ENCODE measurements around the gene MAPK12. TPM values are rescaled to one million over a fixed set of nuclear protein-coding genes. Genes with fewer than 3 reads are reported as not detected.
A peak's percentile ranks its signal among the peaks of the same experiment; 100 is the strongest.

Gene MAPK12
- total and polyA plus RNA-seq, 2 of the 4 experiments (the other 2 are of a cell fraction): 41.0 to 56.3 TPM

GRCh38 chr22:50292643-50293440 is 31.4 kb upstream of the MAPK12 start:
- H2BK20ac ChIP-seq (ENCODE audit: low read depth, low read length): peak overlapping the region; percentile 47
- CTCF ChIA-PET: no interaction called here

More at GRCh38 chr22:50292643-50293440, 31.4 kb upstream of the MAPK12 start:
- Histone ChIP-seq H2BK15ac (ENCODE audit: low read depth, low read length) (peak overlapping the region; percentile 70; the same call in 1 of the 3 replicates), H3K27ac (ENCODE audit: insufficient read depth, low read length) (peak overlapping the region; percentile 100), H2AK9ac (replicated peaks; ENCODE audit: low read depth, low read length, poor library complexity) (peak overlapping the region; percentile 94), H3K4me2 (ENCODE audit: low read depth, low read length) (peak overlapping the region; percentile 74), H3K18ac (ENCODE audit: low read depth, low read length) (peak overlapping the region; percentile 76), H3K4me3 (ENCODE audit: insufficient read depth, low read depth, low read length) (peak overlapping the region; percentile 41), H3K56ac (ENCODE audit: extremely low read depth, insufficient read depth, low read length) (peak overlapping the region; percentile 93), H3K79me1 (ENCODE audit: low read depth in 1 of 2, low read length in 2 of 2) (peaks cover 8 to 69% of the 10 kb centered on the region in 2 experiments; a peak in 3 of 4 replicates), H4K20me1 (ENCODE audit: insufficient read depth, low read length) (peaks cover 90% of the 10 kb centered on the region), H3K9ac (ENCODE audit: low read depth, low read length) (peak overlapping the region; percentile 95), H2AK5ac (ENCODE audit: low read depth, low read length) (peak overlapping the region; percentile 74), H2AFZ (replicated peaks; ENCODE audit: low read length, poor library complexity) (peak overlapping the region; percentile 8), H3K23ac (ENCODE audit: low read depth, low read length) (peak overlapping the region; percentile 86), H3K27me3 (ENCODE audit: control insufficient read depth, insufficient read depth, low read length) (no peaks in the 10 kb centered on the region), H4K5ac (ENCODE audit: low read depth, low read length) (peak overlapping the region; percentile 82), H2BK120ac (ENCODE audit: low read depth, low read length) (peak overlapping the region; percentile 72), H4K8ac (ENCODE audit: low read depth in 2 of 2, low read length in 2 of 2) (peak overlapping the region; percentile 91), H3K9me1 (ENCODE audit: insufficient read depth, low read length) (peaks cover 3% of the 10 kb centered on the region), H3K4ac (ENCODE audit: low read depth, low read length) (peak overlapping the region; percentile 94), H4K91ac (ENCODE audit: insufficient read depth, low read depth, low read length) (peak overlapping the region; percentile 97), H3K36me3 (ENCODE audit: control insufficient read depth, insufficient read depth, low read length) (peaks cover 36% of the 10 kb centered on the region), H3K9me3 (ENCODE audit: control insufficient read depth, insufficient read depth, low read length) (no peaks in the 10 kb centered on the region), H3K4me1 (ENCODE audit: control insufficient read depth, insufficient read depth, low read length) (peaks cover 34% of the 10 kb centered on the region), H2BK5ac (ENCODE audit: low read depth, low read length, poor library complexity, severe bottlenecking) (peak overlapping the region; percentile 99), H3K14ac (replicated peaks; ENCODE audit: low read depth, low read length) (peak overlapping the region; percentile 91)
- TF ChIP-seq CTCF (conservative IDR thresholded peaks at IDR 0.05; ENCODE audit: low read depth, low read length) (0 out of 2 replicates have a peak, but pooled peaks have one; percentile 4), MAFK (IDR thresholded peaks at IDR 0.05; ENCODE audit: low read depth, low read length) (no peak)
- in situ Hi-C loops (cut with MboI; ENCODE audit: low sequenced_read_pairs): no loop called here
- dilution Hi-C loops (cut with HindIII; ENCODE audit: low sequenced_read_pairs, unreplicated experiment): no loop called here
- DNase-seq: no peak
- WGBS, 2 experiments (ENCODE audit: extremely low coverage in 2 of 2, insufficient read length in 1 of 2): 71% methylated on average over 14 of the region's 29 CpGs; no CpG with 5 or more reads in 1 of the 2 experiments
- intact Hi-C loops (cut with micrococcal nuclease): loop anchor here (2.0 to 5.0 kb wide), 2 partner anchors 14 to 34 kb away; partner anchors contain the start of genes DENND6B and PLXNB2
- ATAC-seq (ENCODE audit: low read depth): peak; percentile 1
- BruUV-seq (replicated peaks): no TSS peak
- POLR2A ChIA-PET (ENCODE audit: unreplicated experiment): interaction anchor here (0.6 kb wide), 1 partner anchor 18 kb away, joined by 5 read pairs; no protein-coding TSS in a partner anchor
